ENCODE data around the gene HBM.
"Not testable (repeated sequence)": the region's sequence is repeated elsewhere in the genome, so short reads cannot be mapped to it uniquely, and the experiment has no call there.

The HBM gene

DNA sequence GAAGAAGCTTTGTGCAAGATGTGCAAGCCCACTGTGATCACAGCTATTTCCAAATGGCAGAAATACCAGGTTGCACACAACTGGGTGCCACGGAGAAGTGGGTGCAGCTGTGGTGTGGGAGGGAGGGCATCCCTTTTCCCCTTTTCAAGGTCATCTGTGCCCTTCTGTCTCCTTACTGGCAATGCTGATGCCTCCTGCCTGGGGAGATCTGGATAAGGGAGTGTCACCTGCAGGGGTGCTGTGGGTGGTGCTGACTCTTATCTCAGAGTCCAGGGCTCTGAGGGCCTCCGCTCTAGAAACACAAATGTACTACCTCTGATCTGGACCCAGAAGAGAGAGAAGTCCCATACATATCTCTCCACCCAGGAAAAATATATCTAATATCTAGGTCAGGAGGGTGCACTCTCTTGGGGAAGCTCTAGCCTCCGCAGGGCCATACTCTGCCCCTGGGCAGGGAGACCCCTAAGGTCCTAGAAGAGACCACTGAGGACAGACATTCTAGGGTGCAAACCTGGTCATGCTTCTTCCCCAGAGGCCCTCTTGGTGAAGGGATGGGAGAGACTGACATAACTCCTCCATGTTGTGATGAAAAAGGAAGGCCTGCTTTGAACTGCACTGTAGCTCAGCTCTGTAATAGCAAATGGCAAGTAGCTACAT is 45.8 kb upstream of the HBM start:
- Histone ChIP-seq H3K9me3 (no peaks in the 10 kb centered on the region), H3K4me1 (no peaks in the 10 kb centered on the region; the same call in 1 of the 2 replicates), H3K4me3 (ENCODE audit: low read depth, low read length) (no peak overlapping the region), H3K36me3 (peaks cover 2% of the 10 kb centered on the region; the same call in 1 of the 2 replicates), H3K27me3 (no peaks in the 10 kb centered on the region)
- TF ChIP-seq, protein P1, sequence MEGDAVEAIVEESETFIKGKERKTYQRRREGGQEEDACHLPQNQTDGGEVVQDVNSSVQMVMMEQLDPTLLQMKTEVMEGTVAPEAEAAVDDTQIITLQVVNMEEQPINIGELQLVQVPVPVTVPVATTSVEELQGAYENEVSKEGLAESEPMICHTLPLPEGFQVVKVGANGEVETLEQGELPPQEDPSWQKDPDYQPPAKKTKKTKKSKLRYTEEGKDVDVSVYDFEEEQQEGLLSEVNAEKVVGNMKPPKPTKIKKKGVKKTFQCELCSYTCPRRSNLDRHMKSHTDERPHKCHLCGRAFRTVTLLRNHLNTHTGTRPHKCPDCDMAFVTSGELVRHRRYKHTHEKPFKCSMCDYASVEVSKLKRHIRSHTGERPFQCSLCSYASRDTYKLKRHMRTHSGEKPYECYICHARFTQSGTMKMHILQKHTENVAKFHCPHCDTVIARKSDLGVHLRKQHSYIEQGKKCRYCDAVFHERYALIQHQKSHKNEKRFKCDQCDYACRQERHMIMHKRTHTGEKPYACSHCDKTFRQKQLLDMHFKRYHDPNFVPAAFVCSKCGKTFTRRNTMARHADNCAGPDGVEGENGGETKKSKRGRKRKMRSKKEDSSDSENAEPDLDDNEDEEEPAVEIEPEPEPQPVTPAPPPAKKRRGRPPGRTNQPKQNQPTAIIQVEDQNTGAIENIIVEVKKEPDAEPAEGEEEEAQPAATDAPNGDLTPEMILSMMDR (IDR thresholded peaks at IDR 0.05; ENCODE audit: low read depth, low read length) = no peak
- no peak for DNase-seq

- H3K4me1 ChIP-seq = no peaks in the 10 kb centered on the region; the same call in 1 of the 2 replicates
- H3K9me3 ChIP-seq = no peaks in the 10 kb centered on the region
- H3K36me3 ChIP-seq = peaks cover 2% of the 10 kb centered on the region; the same call in 1 of the 2 replicates
- TF ChIP-seq, protein P1 (IDR thresholded peaks at IDR 0.05; ENCODE audit: low read depth, low read length) = no peak
- no peak for DNase-seq
- no peak overlapping the region for H3K4me3 ChIP-seq (ENCODE audit: low read depth, low read length)
- no peaks in the 10 kb centered on the region for H3K27me3 ChIP-seq
Observed at GRCh38 chr16:120756-121155, 45.0 kb upstream of the HBM start.

GRCh38 chr16:122361-122760 is 43.4 kb upstream of the HBM start:
- Histone ChIP-seq H3K4me3 (ENCODE audit: low read depth, low read length) (no peak overlapping the region), H3K27me3 (no peaks in the 10 kb centered on the region), H3K36me3 (peaks cover 2% of the 10 kb centered on the region; the same call in 1 of the 2 replicates), H3K4me1 (no peaks in the 10 kb centered on the region; the same call in 1 of the 2 replicates), H3K9me3 (no peaks in the 10 kb centered on the region)
- DNase-seq = no peak
- TF ChIP-seq, protein P1 (IDR thresholded peaks at IDR 0.05; ENCODE audit: low read depth, low read length) = no peak

DNA sequence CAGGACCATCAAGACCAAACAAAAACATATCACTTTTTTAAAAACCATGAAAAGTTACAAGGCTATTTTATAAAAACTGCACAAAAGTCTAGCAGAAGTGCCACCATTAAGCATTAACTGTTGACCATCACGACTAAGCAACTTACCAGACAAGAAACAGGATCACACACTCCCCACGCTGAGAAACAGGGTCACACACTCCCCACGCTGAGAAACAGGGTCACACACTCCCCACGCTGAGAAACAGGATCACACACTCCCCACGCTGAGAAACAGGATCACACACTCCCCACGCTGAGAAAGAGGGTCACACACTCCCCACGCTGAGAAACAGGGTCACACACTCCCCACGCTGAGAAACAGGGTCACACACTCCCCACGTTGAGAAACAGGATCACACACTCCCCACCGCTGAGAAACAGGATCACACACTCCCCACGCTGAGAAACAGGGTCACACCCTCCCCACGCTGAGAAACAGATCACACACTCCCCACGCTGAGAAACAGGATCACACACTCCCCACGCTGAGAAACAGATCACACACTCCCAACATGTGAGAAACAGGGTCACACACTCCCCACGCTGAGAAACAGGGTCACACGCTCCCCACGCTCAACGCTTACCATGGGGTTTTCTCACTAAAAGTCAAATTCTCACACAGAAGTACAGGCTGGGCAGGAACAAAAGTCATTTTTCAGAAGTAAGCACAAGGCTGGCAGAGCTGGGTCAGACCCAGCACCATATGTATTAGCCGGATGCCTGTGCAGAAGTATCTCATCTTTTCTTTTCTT is 42.0 kb upstream of the HBM start:
- H3K9me3 ChIP-seq; H3K27me3 ChIP-seq; H3K4me1 ChIP-seq; DNase-seq; H3K4me3 ChIP-seq (ENCODE audit: low read depth, low read length); H3K36me3 ChIP-seq: not testable (repeated sequence)

DNA sequence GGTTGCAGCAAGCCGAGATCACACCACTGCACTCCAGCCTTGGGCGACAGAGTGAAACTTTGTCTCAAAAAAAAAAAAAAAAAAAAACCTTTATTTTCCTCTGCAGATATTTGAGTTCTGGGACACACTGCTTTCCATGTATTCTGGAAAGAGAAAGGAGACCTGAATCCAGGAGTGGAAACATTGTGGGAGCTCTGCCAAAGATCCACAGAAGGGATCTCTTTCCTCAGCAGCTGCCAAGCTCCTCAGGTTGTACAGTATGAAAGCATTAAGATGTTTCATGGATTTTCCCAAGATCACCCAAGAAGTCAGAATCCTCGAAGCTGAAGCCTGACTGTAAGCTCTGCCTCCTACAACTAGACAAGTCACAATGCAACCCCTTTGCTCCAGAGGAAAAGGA is 40.8 kb upstream of the HBM start:
- no peaks in the 10 kb centered on the region for H3K4me1 ChIP-seq
- TF ChIP-seq, protein P1 (IDR thresholded peaks at IDR 0.05; ENCODE audit: low read depth, low read length) = no peak
- H3K36me3 ChIP-seq = peaks cover 2% of the 10 kb centered on the region; the same call in 1 of the 2 replicates
- no peaks in the 10 kb centered on the region for H3K9me3 ChIP-seq
- H3K4me3 ChIP-seq (ENCODE audit: low read depth, low read length) = no peak overlapping the region
- DNase-seq = no peak
- no peaks in the 10 kb centered on the region for H3K27me3 ChIP-seq

GRCh38 chr16:129075-129474 is 36.7 kb upstream of the HBM start:
- no peak overlapping the region for H3K4me3 ChIP-seq (ENCODE audit: low read depth, low read length)
- no peak for DNase-seq
- TF ChIP-seq, protein P1 (IDR thresholded peaks at IDR 0.05; ENCODE audit: low read depth, low read length) = no peak
- no peaks in the 10 kb centered on the region for H3K4me1 ChIP-seq
- H3K9me3 ChIP-seq = no peaks in the 10 kb centered on the region
- H3K36me3 ChIP-seq = no peaks in the 10 kb centered on the region
- H3K27me3 ChIP-seq = no peaks in the 10 kb centered on the region
